GM13976 (cell line): ENCODE measurements around the gene TMUB1.

Source experiments
- DNase-seq: peaks from one replicate; pipeline ENCODE4 v3.0.0; 2012; ENCODE audit warnings: low spot score
- CTCF ChIP-seq: IDR thresholded peaks from 2 replicates; pipeline ENCODE4 v1.5.1; 2012; ENCODE audit warnings: borderline replicate concordance, mild to moderate bottlenecking; ENCODE audit not compliant: insufficient read depth; ENCODE audit errors: extremely low read depth, missing control alignments, control extremely low read depth
- in situ Hi-C: fragments of 300-500 bp; cut with MboI; formaldehyde crosslinking; loops from one replicate; pipeline ENCODE4 v1.12.0; 2022; ENCODE audit warnings: low sequenced_read_pairs, mixed read lengths, inconsistent platforms; ENCODE audit not compliant: unreplicated experiment

Gene TMUB1

GRCh38 chr7:151040616-151041375 is 42.5 kb downstream of the TMUB1 start:
- in situ Hi-C loops: no loop called here
- TF ChIP-seq CTCF: no peak
- no peak for DNase-seq

DNA sequence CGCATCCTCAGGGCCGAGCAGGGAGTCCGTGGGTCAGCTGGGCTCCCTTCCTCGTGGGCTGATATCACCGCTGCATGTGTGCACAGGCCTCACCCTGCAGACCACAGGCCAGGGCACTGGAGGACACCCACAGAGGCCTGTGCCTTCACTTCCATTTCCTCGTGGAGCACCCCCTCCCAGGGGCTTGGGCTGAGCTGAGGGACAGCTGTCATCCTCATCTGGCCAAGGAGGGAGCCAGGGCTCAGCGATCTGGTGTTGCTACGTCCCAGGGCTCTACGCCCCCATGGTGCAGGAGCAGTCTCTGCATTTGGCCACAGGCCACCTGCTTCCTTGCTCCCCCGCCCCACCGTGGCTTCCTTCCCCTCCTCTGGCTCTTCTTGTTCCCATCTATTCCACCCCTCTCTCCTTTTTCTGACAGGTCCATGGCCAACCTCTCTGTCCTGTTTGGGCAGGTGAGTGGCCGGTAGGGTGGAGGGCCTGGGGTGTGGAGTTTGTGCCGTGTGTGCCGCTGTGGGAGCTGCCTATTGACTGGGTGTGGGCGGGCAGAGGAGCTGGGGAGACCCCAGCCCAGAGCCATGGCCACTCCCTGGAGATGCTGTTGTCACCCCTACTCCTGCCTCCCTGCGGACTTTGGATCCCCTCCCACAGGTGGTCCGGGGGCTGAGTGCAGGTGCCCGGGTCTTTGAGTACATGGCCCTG is 43.3 kb downstream of the TMUB1 start:
- DNase-seq: no peak
- no peak for TF ChIP-seq CTCF
- in situ Hi-C loops: no loop called here

DNA sequence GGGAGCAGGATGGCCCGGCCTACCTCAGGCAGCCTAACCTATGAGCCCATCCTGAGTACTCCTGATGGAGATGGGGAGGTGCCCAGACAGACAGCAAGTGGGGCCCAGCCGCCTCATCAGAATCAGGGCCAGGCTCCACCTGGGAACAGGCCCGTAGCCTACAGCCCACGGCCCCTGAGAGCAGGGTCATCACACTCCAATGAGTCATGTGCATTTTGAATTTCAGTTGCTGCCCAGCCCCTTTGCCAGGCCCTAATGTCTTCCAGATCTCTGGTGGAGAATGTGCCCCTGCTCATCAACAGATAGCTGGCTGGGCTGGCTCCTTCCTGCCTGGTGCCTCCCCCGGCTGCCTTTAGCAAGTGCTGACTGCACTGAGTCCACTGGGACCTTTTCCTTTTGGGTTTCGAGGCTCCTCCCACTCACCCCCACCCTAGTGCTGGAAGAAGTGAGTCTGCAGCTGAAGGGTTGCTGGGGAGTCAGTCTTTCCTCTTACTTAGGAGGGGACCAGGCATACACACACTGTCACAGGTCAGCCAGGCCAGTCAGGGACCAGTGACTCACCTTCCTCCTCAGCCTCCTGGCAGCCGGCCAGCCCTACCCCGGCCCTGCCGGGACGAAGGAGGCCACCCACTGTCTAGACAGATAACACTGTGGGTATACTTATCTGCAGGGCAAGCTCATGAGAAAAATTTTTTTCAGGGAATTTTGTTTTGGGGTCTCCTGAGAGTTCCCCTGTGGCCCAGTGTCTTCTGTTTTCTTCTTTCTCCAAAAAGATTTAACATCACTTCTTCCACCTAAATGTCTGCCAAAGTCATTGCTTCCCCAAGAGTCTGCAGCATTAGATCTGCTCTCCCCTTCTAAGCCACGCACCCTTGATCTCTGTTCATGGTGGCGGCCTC is 44.1 kb downstream of the TMUB1 start:
- in situ Hi-C loops: no loop called here
- DNase-seq: peak; percentile 61
- TF ChIP-seq CTCF: no peak

DNA sequence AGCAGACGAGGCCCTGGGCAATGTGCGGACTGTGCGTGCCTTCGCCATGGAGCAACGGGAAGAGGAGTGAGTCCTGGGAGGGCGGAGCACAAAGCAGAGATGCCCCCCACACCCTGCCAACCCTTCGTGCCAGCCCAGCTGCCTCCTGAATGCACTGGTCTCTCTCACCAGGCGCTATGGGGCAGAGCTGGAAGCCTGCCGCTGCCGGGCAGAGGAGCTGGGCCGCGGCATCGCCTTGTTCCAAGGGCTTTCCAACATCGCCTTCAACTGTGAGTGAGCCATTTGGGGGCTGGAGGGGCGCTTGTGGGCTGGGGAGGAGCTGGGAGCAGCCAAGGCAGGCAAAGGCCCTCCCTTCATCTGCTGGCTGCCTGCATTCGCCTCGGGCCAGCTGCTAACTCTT is 47.4 kb downstream of the TMUB1 start:
- TF ChIP-seq CTCF: no peak
- DNase-seq: no peak
- in situ Hi-C loops: no loop called here

DNA sequence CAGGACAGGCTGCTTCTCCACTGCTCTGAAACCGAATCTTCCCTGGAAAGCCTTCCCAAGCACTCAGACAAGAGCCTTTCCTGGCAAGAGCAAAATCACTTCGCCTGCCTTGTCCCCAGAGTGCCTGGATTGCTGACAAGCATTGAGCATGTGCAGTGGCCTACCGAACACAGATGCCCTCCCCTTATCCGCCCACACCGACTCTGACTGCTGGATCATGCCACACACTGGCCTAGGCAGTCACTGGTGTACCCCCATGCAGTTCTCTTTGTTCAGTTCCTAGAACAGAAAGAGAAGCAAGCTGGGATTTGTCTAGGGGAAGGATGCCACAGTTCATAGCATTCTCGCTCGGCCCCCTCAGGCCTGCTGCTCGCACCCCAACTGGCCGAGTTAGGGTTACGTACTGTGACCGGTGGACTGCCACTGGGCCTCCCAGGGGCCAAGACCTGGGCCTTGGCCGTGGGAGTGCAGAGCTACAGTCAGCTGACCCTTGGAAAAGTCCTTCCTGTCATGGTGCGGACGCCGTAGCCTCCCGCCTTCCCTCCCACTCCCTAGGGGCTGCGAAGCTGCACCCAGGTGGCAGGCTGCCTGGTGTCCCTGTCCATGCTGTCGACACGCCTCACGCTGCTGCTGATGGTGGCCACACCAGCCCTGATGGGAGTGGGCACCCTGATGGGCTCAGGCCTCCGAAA is 48.1 kb downstream of the TMUB1 start:
- DNase-seq: no peak
- TF ChIP-seq CTCF: no peak
- in situ Hi-C loops: no loop called here

DNA sequence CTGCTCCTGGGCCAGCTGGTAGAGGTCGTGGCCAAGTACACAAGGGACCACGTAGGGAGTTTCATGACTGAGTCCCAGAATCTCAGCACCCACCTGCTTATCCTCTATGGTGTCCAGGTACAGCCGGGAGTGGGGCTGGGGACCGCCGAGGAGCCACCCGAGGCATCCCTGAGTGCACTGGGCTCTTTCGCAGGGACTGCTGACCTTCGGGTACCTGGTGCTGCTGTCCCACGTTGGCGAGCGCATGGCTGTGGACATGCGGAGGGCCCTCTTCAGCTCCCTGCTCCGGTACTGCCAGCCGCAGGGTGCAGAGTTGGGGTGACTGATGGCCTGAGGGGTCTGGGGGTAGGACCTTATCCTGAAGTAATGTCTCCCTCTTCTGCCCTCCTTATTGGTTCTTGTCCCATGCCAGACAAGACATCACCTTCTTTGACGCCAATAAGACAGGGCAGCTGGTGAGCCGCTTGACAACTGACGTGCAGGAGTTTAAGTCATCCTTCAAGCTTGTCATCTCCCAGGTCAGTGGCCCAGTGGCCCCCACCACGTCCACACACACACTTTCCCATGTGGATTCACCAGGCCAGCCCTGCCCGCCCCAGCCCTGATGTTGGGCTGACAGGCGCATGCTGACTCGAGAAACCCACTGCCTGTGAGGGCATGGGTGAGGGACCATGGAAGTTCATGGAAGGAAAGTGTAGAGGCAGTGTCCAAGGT is 48.8 kb downstream of the TMUB1 start:
- no peak for TF ChIP-seq CTCF

More for the DNA sequence above, 48.8 kb downstream of the TMUB1 start:
- in situ Hi-C loops: no loop called here
- no peak for DNase-seq
